HCT116 (cell line): ENCODE data around the gene ROS1. TPM values are rescaled to one million over a fixed set of nuclear protein-coding genes. Genes with fewer than 3 reads are reported as not detected.

Experiments used
- ATAC-seq: fragments of 200-7000 bp; cut with Tn5 transposase; 2 replicates; pipeline ENCODE4 v1.9.1; 2020; ENCODE audit warnings: mild to moderate bottlenecking, moderate library complexity
- BruUV-seq: library from RNA; stranded (reverse); fragments of 400-500 nt; replicated peaks from 2 replicates; lab custom pipeline; 2021; lab: Mats Ljungman, UMichigan
- CTCF ChIA-PET: fragments of 300-600 bp; sonication (Branson Sonifier 250); formaldehyde crosslinking; loops from one replicate; lab custom pipeline; 2021; ENCODE audit warnings: antibody characterized with exemption; lab: Charles Lee
- POLR2A ChIA-PET: fragments of 300-600, 350-600 bp; sonication (Branson Sonifier 250); formaldehyde crosslinking; loops from one replicate; lab custom pipeline; 2021; ENCODE audit warnings: antibody characterized with exemption; lab: Charles Lee
- RAD21 ChIA-PET, 2 experiments: fragments of 300-600 bp; sonication (Branson Sonifier 250); formaldehyde crosslinking; loops; one replicate each; lab custom pipeline; 2023; ENCODE audit warnings: low total read pairs in 2 of 2; ENCODE audit not compliant: uncharacterized antibody in 2 of 2, unreplicated experiment in 2 of 2, low non-redundant PET in 1 of 2; lab: Charles Lee
- DNase-seq: peaks from one replicate; pipeline ENCODE4 v3.0.0-alpha.2; 2010; ENCODE audit warnings: low read depth, low spot score
- H2AFZ ChIP-seq: fragments of 200-600 bp; shearing (Covaris generic), sonication (generic); 2 replicates; pipeline ENCODE4 v1.6.1; 2017; ENCODE audit warnings: low read depth, mixed run types, mixed read lengths, antibody characterized with exemption, low read length; ENCODE audit not compliant: poor library complexity, severe bottlenecking
- H3K27ac ChIP-seq: 2 replicates; pipeline ENCODE4 v1.5.1; 2012; ENCODE audit warnings: low read depth, low read length
- H3K27me3 ChIP-seq: fragments of 200-600 bp; sonication (generic); 2 replicates; pipeline ENCODE4 v1.6.1; 2016; ENCODE audit warnings: mixed run types, low read length, mixed read lengths; ENCODE audit not compliant: insufficient read depth
- H3K36me3 ChIP-seq, 2 experiments: fragments of 200-500 bp in 1 of 2; fragments of 200-600 bp in 1 of 2; sonication (Bioruptor generic) in 1 of 2; sonication (generic) in 1 of 2; 2 replicates each; pipeline versions ENCODE4 v1.5.1 to v1.6.1; 2014 to 2016; ENCODE audit warnings: low read length in 2 of 2, inconsistent platforms in 1 of 2, mixed read lengths in 1 of 2, mixed run types in 1 of 2; ENCODE audit not compliant: insufficient read depth in 2 of 2, control insufficient read depth in 1 of 2
- H3K4me1 ChIP-seq, 2 experiments: fragments of 200-600 bp in 1 of 2; sonication (generic) in 1 of 2; 2 replicates each; pipeline versions ENCODE4 v1.5.1 to v1.6.1; 2012 to 2017; ENCODE audit warnings: low read length in 2 of 2, inconsistent platforms in 1 of 2, mild to moderate bottlenecking in 1 of 2, mixed read lengths in 1 of 2, mixed run types in 1 of 2, moderate library complexity in 1 of 2; ENCODE audit not compliant: insufficient read depth in 2 of 2, control insufficient read depth in 1 of 2
- H3K4me2 ChIP-seq: fragments of 200-600 bp; sonication (generic); 2 replicates; pipeline ENCODE4 v1.6.1; 2017; ENCODE audit warnings: mixed run types, low read length, mixed read lengths
- H3K4me3 ChIP-seq, 2 experiments: fragments of 200-600 bp in 1 of 2; sonication (generic) in 1 of 2; replicated peaks in 1 of 2; 2 replicates each; pipeline ENCODE4 v1.5.1; 2011 to 2016; ENCODE audit warnings: low read length in 2 of 2, control low read depth in 1 of 2, low read depth in 1 of 2, mild to moderate bottlenecking in 1 of 2, mixed read lengths in 1 of 2, mixed run types in 1 of 2
- H3K79me2 ChIP-seq: fragments of 200-600 bp; sonication (generic); 2 replicates; pipeline ENCODE4 v1.6.1; 2017; ENCODE audit warnings: mild to moderate bottlenecking, mixed run types, low read length, moderate library complexity, mixed read lengths; ENCODE audit not compliant: insufficient read depth
- H3K9ac ChIP-seq: fragments of 200-600 bp; sonication (generic); 2 replicates; pipeline ENCODE4 v1.6.1; 2016; ENCODE audit warnings: low read length, mixed read lengths
- H3K9me2 ChIP-seq: fragments of 200-600 bp; sonication (generic), shearing (Covaris generic); 2 replicates; pipeline ENCODE4 v1.6.1; 2017; ENCODE audit warnings: mixed run types, mild to moderate bottlenecking, moderate library complexity; ENCODE audit not compliant: insufficient read depth
- H3K9me3 ChIP-seq, 2 experiments: fragments of 200-500 bp in 1 of 2; fragments of 200-600 bp in 1 of 2; sonication (Bioruptor generic) in 1 of 2; sonication (generic) in 1 of 2; 2 replicates each; pipeline ENCODE4 v1.6.1; 2014 to 2017; ENCODE audit warnings: low read length in 2 of 2, mixed read lengths in 2 of 2, inconsistent platforms in 1 of 2, low read depth in 1 of 2, mild to moderate bottlenecking in 1 of 2, mixed run types in 1 of 2, moderate library complexity in 1 of 2; ENCODE audit not compliant: control insufficient read depth in 1 of 2, insufficient read depth in 1 of 2
- H4K20me1 ChIP-seq: fragments of 200-600 bp; sonication (generic), shearing (Covaris generic); 2 replicates; pipeline ENCODE4 v1.6.1; 2017; ENCODE audit warnings: mixed run types, mild to moderate bottlenecking, moderate library complexity; ENCODE audit not compliant: insufficient read depth
- JUND ChIP-seq: IDR thresholded peaks from 2 replicates; pipeline ENCODE4 v1.6.1; 2012
- MAX ChIP-seq: IDR thresholded peaks from 2 replicates; pipeline ENCODE4 v1.6.1; 2012
- POLR2A ChIP-seq: IDR thresholded peaks from 2 replicates; pipeline ENCODE4 v1.7.0; 2011; ENCODE audit warnings: borderline replicate concordance; ENCODE audit not compliant: insufficient read depth, insufficient read length; ENCODE audit errors: extremely low read depth
- REST ChIP-seq: IDR thresholded peaks from 2 replicates; pipeline ENCODE4 v1.6.1; 2012; ENCODE audit warnings: low read depth
- SRF ChIP-seq: IDR thresholded peaks from 2 replicates; pipeline ENCODE4 v1.6.1; 2012; ENCODE audit warnings: low read depth
- TCF7L2 ChIP-seq: IDR thresholded peaks from 2 replicates; pipeline ENCODE4 v1.7.0; 2011; ENCODE audit warnings: borderline replicate concordance, inconsistent platforms; ENCODE audit not compliant: insufficient read depth, insufficient read length; ENCODE audit errors: extremely low read depth
- ZFX ChIP-seq: fragments of 450-650 bp; IDR thresholded peaks from 2 replicates; pipeline ENCODE4 v1.6.1; 2017
- ZNF274 ChIP-seq: fragments of 200-500 bp; sonication (Bioruptor generic); IDR thresholded peaks from 2 replicates; pipeline ENCODE4 v1.6.1; 2014; ENCODE audit warnings: mild to moderate bottlenecking, low read depth, low read length, inconsistent platforms
- intact Hi-C: fragments of 100-400 bp; cut with micrococcal nuclease; formaldehyde crosslinking; loops from 2 replicates; pipeline ENCODE4 v1.10.0; 2022
- total RNA-seq: library from RNA; stranded (reverse); gene quantifications from one replicate; pipeline ENCODE4 v1.2.1, GENCODE V29; 2021; ENCODE audit not compliant: unreplicated experiment
- TF ChIP-seq, protein P1 (sequence below): IDR thresholded peaks from 2 replicates; pipeline ENCODE4 v1.6.1; 2012

ROS1 gene
- total RNA-seq, 1 experiment from 2014 or later = not detected

GRCh38 chr6:117306227-117306790, 119.4 kb downstream of the ROS1 start:
- H3K4me3 ChIP-seq = no peak overlapping the region
- H2AFZ ChIP-seq = no peak overlapping the region
- RAD21 ChIA-PET = no interaction called here
- H3K4me1 ChIP-seq = no peaks in the 10 kb centered on the region
- intact Hi-C loops = no loop called here
- no peaks in the 10 kb centered on the region for H3K27me3 ChIP-seq
- no peak overlapping the region for H3K4me2 ChIP-seq
- DNase-seq = no peak
- H3K9me2 ChIP-seq = no peaks in the 10 kb centered on the region
- H3K36me3 ChIP-seq = no peaks in the 10 kb centered on the region
- H3K79me2 ChIP-seq = no peaks in the 10 kb centered on the region
- no peak overlapping the region for H3K27ac ChIP-seq
- H3K9me3 ChIP-seq = no peaks in the 10 kb centered on the region
- TF ChIP-seq JUND (no peak), TCF7L2 (no peak), REST (no peak), SRF (no peak), MAX (no peak)
- no peak for ATAC-seq
- CTCF ChIA-PET = no interaction called here
- POLR2A ChIA-PET = no interaction called here
- H3K9ac ChIP-seq = no peak overlapping the region
- H4K20me1 ChIP-seq = no peaks in the 10 kb centered on the region
- no TSS peak for BruUV-seq

DNA sequence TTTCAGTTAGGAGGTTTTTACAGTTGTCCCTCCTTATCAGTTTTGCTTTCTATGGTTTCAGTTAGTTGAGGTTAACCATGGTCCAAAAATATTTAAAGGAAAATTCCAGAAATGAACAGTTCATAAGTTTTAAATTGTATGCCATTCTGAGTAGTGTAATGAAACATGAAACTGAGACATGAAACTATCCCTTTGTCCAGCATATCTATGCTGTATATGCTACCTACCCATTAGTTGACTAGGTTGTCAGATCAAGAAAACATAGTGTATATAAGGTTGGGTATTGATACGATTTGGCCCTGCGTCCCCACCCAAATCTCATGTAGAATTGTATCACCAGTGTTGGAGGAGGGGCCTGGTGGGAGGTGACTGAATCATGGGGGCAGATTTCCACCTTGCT, 121.3 kb downstream of the ROS1 start:
- Histone ChIP-seq H4K20me1 (no peaks in the 10 kb centered on the region), H3K9ac (no peak overlapping the region), H3K79me2 (no peaks in the 10 kb centered on the region), H3K4me2 (no peak overlapping the region), H3K9me3 (no peaks in the 10 kb centered on the region), H3K4me1 (no peaks in the 10 kb centered on the region), H3K27ac (no peak overlapping the region), H2AFZ (no peak overlapping the region), H3K27me3 (no peaks in the 10 kb centered on the region), H3K4me3 (no peak overlapping the region), H3K9me2 (no peaks in the 10 kb centered on the region), H3K36me3 (no peaks in the 10 kb centered on the region)
- ChIA-PET POLR2A (no interaction called here), CTCF (interaction anchor here (0.6 kb wide), 1 partner anchor 9 kb away, joined by 3 read pairs; no protein-coding TSS in a partner anchor), RAD21 (no interaction called here)
- BruUV-seq = no TSS peak
- ATAC-seq (no peak), DNase-seq (no peak)
- intact Hi-C loops = no loop called here
- TF ChIP-seq POLR2A = no peak
- no peak for TF ChIP-seq SRF
- no peak for TF ChIP-seq ZNF274
- TF ChIP-seq ZFX = no peak
- TF ChIP-seq, protein P1, sequence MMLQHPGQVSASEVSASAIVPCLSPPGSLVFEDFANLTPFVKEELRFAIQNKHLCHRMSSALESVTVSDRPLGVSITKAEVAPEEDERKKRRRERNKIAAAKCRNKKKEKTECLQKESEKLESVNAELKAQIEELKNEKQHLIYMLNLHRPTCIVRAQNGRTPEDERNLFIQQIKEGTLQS = no peak
- TF ChIP-seq, all 23 proteins: peak for 0
